Endothelial cell (in vitro differentiated cells): Measurements from ENCODE around the gene GOSR2. TPM values are rescaled to one million over a fixed set of nuclear protein-coding genes. Genes with fewer than 3 reads are reported as not detected.

Source experiments
- DNase-seq: peaks from one replicate; pipeline ENCODE4 v3.0.0; 2021; ENCODE audit warnings: low spot score
- H3K27ac Mint-ChIP-seq: one replicate; pipeline ENCODE4 v1.8.0; 2021; ENCODE audit warnings: mixed read lengths, inconsistent platforms; ENCODE audit not compliant: unreplicated experiment
- H3K27me3 Mint-ChIP-seq: one replicate; pipeline ENCODE4 v1.8.0; 2021; ENCODE audit warnings: mild to moderate bottlenecking, moderate library complexity, mixed read lengths, inconsistent platforms; ENCODE audit not compliant: unreplicated experiment
- H3K36me3 Mint-ChIP-seq: one replicate; pipeline ENCODE4 v1.8.0; 2021; ENCODE audit warnings: mild to moderate bottlenecking, low read depth, mixed read lengths, inconsistent platforms; ENCODE audit not compliant: unreplicated experiment
- H3K4me1 Mint-ChIP-seq: one replicate; pipeline ENCODE4 v1.8.0; 2021; ENCODE audit warnings: mild to moderate bottlenecking, mixed read lengths, inconsistent platforms; ENCODE audit not compliant: unreplicated experiment
- H3K4me3 Mint-ChIP-seq: one replicate; pipeline ENCODE4 v1.8.0; 2021; ENCODE audit warnings: mild to moderate bottlenecking, mixed read lengths, inconsistent platforms; ENCODE audit not compliant: unreplicated experiment
- H3K9me3 Mint-ChIP-seq: one replicate; pipeline ENCODE4 v1.8.0; 2021; ENCODE audit warnings: mixed read lengths, inconsistent platforms; ENCODE audit not compliant: unreplicated experiment
- total RNA-seq: library from RNA; stranded (reverse); fragmentation: NEBNext Ultra II Directional; extraction: Animal tissue kit (Norgen Biotek cat#: 25700); gene quantifications from one replicate; pipeline ENCODE4 v1.2.1, GENCODE V29; 2021; ENCODE audit not compliant: unreplicated experiment
- TF ChIP-seq, protein P1 (sequence below): fragments of 200-600 bp; sonication (generic); IDR thresholded peaks from one replicate; pipeline ENCODE4 v1.5.0; 2021; ENCODE audit warnings: antibody characterized with exemption; ENCODE audit not compliant: unreplicated experiment

Gene GOSR2
- total RNA-seq, 1 donor from 2014 or later = 51.2 TPM

GRCh38 chr17:46896991-46897390, 26.0 kb upstream of the GOSR2 start:
- no peak overlapping the region for H3K4me3 Mint-ChIP-seq
- no peaks in the 10 kb centered on the region for H3K36me3 Mint-ChIP-seq
- TF ChIP-seq, protein P1, sequence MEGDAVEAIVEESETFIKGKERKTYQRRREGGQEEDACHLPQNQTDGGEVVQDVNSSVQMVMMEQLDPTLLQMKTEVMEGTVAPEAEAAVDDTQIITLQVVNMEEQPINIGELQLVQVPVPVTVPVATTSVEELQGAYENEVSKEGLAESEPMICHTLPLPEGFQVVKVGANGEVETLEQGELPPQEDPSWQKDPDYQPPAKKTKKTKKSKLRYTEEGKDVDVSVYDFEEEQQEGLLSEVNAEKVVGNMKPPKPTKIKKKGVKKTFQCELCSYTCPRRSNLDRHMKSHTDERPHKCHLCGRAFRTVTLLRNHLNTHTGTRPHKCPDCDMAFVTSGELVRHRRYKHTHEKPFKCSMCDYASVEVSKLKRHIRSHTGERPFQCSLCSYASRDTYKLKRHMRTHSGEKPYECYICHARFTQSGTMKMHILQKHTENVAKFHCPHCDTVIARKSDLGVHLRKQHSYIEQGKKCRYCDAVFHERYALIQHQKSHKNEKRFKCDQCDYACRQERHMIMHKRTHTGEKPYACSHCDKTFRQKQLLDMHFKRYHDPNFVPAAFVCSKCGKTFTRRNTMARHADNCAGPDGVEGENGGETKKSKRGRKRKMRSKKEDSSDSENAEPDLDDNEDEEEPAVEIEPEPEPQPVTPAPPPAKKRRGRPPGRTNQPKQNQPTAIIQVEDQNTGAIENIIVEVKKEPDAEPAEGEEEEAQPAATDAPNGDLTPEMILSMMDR = no peak

GRCh38 chr17:46898364-46898763, 24.6 kb upstream of the GOSR2 start:
- H3K36me3 Mint-ChIP-seq = no peaks in the 10 kb centered on the region
- DNase-seq = no peak
- TF ChIP-seq, protein P1 = no peak
- peaks cover 5% of the 10 kb centered on the region for H3K4me1 Mint-ChIP-seq
- no peak overlapping the region for H3K27ac Mint-ChIP-seq
- H3K4me3 Mint-ChIP-seq = no peak overlapping the region
- peaks cover 6% of the 10 kb centered on the region for H3K27me3 Mint-ChIP-seq
- no peaks in the 10 kb centered on the region for H3K9me3 Mint-ChIP-seq

More at GRCh38 chr17:46896991-46897390, 26.0 kb upstream of the GOSR2 start:
- Mint-ChIP-seq H3K4me1 (peaks cover 6% of the 10 kb centered on the region), H3K27me3 (peaks cover 9% of the 10 kb centered on the region), H3K27ac (no peak overlapping the region), H3K9me3 (no peaks in the 10 kb centered on the region)
- no peak for DNase-seq

DNA sequence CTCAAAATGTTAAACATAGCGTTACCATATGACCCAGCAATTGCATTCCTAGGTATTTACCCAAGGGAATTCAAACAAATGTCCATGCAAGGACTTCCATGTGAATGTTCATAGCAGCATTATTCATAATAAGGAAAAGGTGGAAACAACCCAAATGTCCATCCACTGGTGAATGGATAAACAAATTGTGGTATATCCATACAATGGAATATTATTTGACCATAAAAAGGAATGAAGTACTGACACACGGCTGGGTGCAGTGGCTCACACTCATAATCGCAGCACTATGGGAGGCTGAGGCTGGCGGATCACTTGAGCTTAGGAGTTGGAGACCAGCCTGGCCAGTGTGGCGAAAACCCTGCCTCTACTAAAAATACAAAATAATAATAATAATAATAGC, 24.1 kb upstream of the GOSR2 start:
- TF ChIP-seq, protein P1 = no peak
- no peak overlapping the region for H3K27ac Mint-ChIP-seq

GRCh38 chr17:46901291-46901690, 21.7 kb upstream of the GOSR2 start:
- Mint-ChIP-seq H3K27me3 (peaks cover 4% of the 10 kb centered on the region), H3K27ac (no peak overlapping the region), H3K4me3 (no peak overlapping the region), H3K4me1 (peaks cover 12% of the 10 kb centered on the region), H3K36me3 (no peaks in the 10 kb centered on the region), H3K9me3 (no peaks in the 10 kb centered on the region)
- TF ChIP-seq, protein P1 = no peak
- DNase-seq = no peak

More for the DNA sequence above, 24.1 kb upstream of the GOSR2 start:
- Mint-ChIP-seq H3K4me1 (peaks cover 5% of the 10 kb centered on the region), H3K27me3 (peaks cover 3% of the 10 kb centered on the region), H3K36me3 (no peaks in the 10 kb centered on the region), H3K4me3 (no peak overlapping the region), H3K9me3 (no peaks in the 10 kb centered on the region)
- no peak for DNase-seq

- H3K27me3 Mint-ChIP-seq = peaks cover 5% of the 10 kb centered on the region
- DNase-seq = no peak
- H3K36me3 Mint-ChIP-seq = no peaks in the 10 kb centered on the region
- no peak overlapping the region for H3K4me3 Mint-ChIP-seq
- H3K4me1 Mint-ChIP-seq = peaks cover 12% of the 10 kb centered on the region
- H3K27ac Mint-ChIP-seq = no peak overlapping the region
- TF ChIP-seq, protein P1 = no peak
- no peaks in the 10 kb centered on the region for H3K9me3 Mint-ChIP-seq
Observed at GRCh38 chr17:46903762-46904672, 18.9 kb upstream of the GOSR2 start.
